A673 (cell line): Measurements from ENCODE around the gene PRKCI. TPM values are rescaled to one million over a fixed set of nuclear protein-coding genes. Genes with fewer than 3 reads are reported as not detected.

Experiments used
- BruUV-seq: library from RNA; stranded (reverse); fragments of 400-500 nt; replicated peaks from 2 replicates; lab custom pipeline; 2021; lab: Mats Ljungman, UMichigan
- CTCF ChIA-PET: fragments of 300-600 bp; sonication (Branson Sonifier 250); formaldehyde crosslinking; loops from one replicate; lab custom pipeline; 2022; ENCODE audit warnings: antibody characterized with exemption; lab: Charles Lee
- POLR2A ChIA-PET: fragments of 300-600 bp; sonication (Branson Sonifier 250); formaldehyde crosslinking; loops from one replicate; lab custom pipeline; 2022; ENCODE audit warnings: antibody characterized with exemption; ENCODE audit not compliant: low non-redundant PET; lab: Charles Lee
- DNase-seq: peaks from one replicate; pipeline ENCODE4 v3.0.0-alpha.2; 2015; ENCODE audit warnings: low spot score
- H3K27ac ChIP-seq: fragments of 200-600 bp; sonication (generic); 2 replicates; pipeline ENCODE4 v1.5.1; 2016; ENCODE audit warnings: mixed run types, low read depth, mild to moderate bottlenecking, mixed read lengths, antibody characterized with exemption, low read length; ENCODE audit not compliant: poor library complexity, severe bottlenecking
- H3K27me3 ChIP-seq: fragments of 200-600 bp; sonication (generic); replicated peaks from 2 replicates; pipeline ENCODE4 v1.6.1; 2017; ENCODE audit warnings: mixed run types, low read depth, mild to moderate bottlenecking, mixed read lengths, antibody characterized with exemption, low read length; ENCODE audit not compliant: insufficient read depth, poor library complexity
- H3K36me3 ChIP-seq: fragments of 200-600 bp; sonication (generic); 2 replicates; pipeline ENCODE4 v1.6.1; 2016; ENCODE audit warnings: mixed run types, mild to moderate bottlenecking, mixed read lengths, antibody characterized with exemption, low read length; ENCODE audit not compliant: insufficient read depth, poor library complexity, severe bottlenecking
- H3K4me1 ChIP-seq: fragments of 200-600 bp; sonication (generic); 2 replicates; pipeline ENCODE4 v1.6.1; 2017; ENCODE audit warnings: mixed run types, mild to moderate bottlenecking, mixed read lengths, antibody characterized with exemption, low read length; ENCODE audit not compliant: insufficient read depth, poor library complexity, severe bottlenecking
- H3K4me3 ChIP-seq: fragments of 200-600 bp; sonication (generic); 2 replicates; pipeline ENCODE4 v1.5.1; 2016; ENCODE audit warnings: low read depth, mixed run types, mild to moderate bottlenecking, mixed read lengths, low read length; ENCODE audit not compliant: poor library complexity, severe bottlenecking
- H3K9me3 ChIP-seq: fragments of 200-600 bp; sonication (generic); 2 replicates; pipeline ENCODE4 v1.6.1; 2016; ENCODE audit warnings: mixed run types, low read depth, mild to moderate bottlenecking, mixed read lengths, antibody characterized with exemption, low read length; ENCODE audit not compliant: poor library complexity, severe bottlenecking
- CTCF ChIP-seq: fragments of 300-800, 200-600 bp; sonication (generic); conservative IDR thresholded peaks from 2 replicates; pipeline ENCODE4 v1.5.1; 2017; ENCODE audit warnings: low read depth, mild to moderate bottlenecking, antibody characterized with exemption, low read length, moderate library complexity, mixed read lengths
- EZH2 ChIP-seq: fragments of 200-600 bp; sonication (generic); IDR thresholded peaks from 2 replicates; pipeline ENCODE4 v1.6.1; 2017; ENCODE audit warnings: borderline replicate concordance, low read depth, mild to moderate bottlenecking, mixed read lengths, antibody characterized with exemption, low read length; ENCODE audit not compliant: poor library complexity, severe bottlenecking
- intact Hi-C: fragments of 100-400 bp; cut with micrococcal nuclease; formaldehyde crosslinking; loops from one replicate; pipeline ENCODE4 v1.10.0; 2022; ENCODE audit not compliant: unreplicated experiment
- total RNA-seq: library from RNA; stranded (reverse); gene quantifications from 2 replicates; pipeline ENCODE4 v1.2.3, GENCODE V29; 2021

The PRKCI gene
- total RNA-seq, 1 experiment from 2014 or later, result 48.2 TPM

GRCh38 chr3:170247875-170248274 is 25.7 kb downstream of the PRKCI start:
- Histone ChIP-seq H3K9me3 (no peaks in the 10 kb centered on the region), H3K27me3 (no peaks in the 10 kb centered on the region), H3K4me3 (no peak overlapping the region), H3K36me3 (peaks cover 2% of the 10 kb centered on the region), H3K27ac (no peak overlapping the region), H3K4me1 (no peaks in the 10 kb centered on the region)
- intact Hi-C loops, result no loop called here
- BruUV-seq, result no TSS peak
- CTCF ChIA-PET, result no interaction called here
- TF ChIP-seq EZH2 (no peak), CTCF (no peak)
- DNase-seq, result no peak
- POLR2A ChIA-PET, result no interaction called here

- peaks cover 14% of the 10 kb centered on the region for H3K36me3 ChIP-seq
- H3K9me3 ChIP-seq, result peaks cover 4% of the 10 kb centered on the region
- CTCF ChIA-PET, result no interaction called here
- POLR2A ChIA-PET, result no interaction called here
- H3K27ac ChIP-seq, result no peak overlapping the region
- DNase-seq, result no peak
- TF ChIP-seq CTCF, result no peak
- TF ChIP-seq EZH2, result no peak
- intact Hi-C loops, result no loop called here
- no peaks in the 10 kb centered on the region for H3K4me1 ChIP-seq
- no peak overlapping the region for H3K4me3 ChIP-seq
- H3K27me3 ChIP-seq, result no peaks in the 10 kb centered on the region
- no TSS peak for BruUV-seq
These were observed 34.4 kb downstream of the PRKCI start for GRCh38 chr3:170256597-170256996.

DNA sequence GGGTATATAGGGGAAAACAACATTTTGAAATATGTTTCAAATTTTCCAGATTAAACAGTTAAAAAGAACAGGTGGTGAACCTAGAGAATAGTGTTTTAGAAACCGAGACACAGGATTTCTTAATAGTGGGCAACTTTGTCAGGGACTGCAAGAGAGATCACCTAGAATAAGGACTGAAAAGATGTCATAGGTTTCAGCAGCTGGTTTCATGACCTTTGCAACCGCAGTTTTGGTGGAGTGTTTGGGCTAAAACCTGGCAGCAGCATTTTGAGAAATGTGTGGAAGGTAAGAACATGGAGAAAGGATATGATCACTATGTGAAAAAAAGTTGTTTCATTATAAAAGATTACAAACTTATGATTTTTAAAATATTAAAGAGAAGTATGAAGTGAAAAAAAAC is 34.9 kb downstream of the PRKCI start:
- DNase-seq, result no peak
- peaks cover 4% of the 10 kb centered on the region for H3K9me3 ChIP-seq
- H3K27me3 ChIP-seq, result no peaks in the 10 kb centered on the region
- TF ChIP-seq CTCF (no peak), EZH2 (no peak)
- H3K4me3 ChIP-seq, result no peak overlapping the region
- no TSS peak for BruUV-seq
- POLR2A ChIA-PET, result no interaction called here
- CTCF ChIA-PET, result no interaction called here
- no peaks in the 10 kb centered on the region for H3K4me1 ChIP-seq
- no peak overlapping the region for H3K27ac ChIP-seq
- H3K36me3 ChIP-seq, result peaks cover 15% of the 10 kb centered on the region
- intact Hi-C loops, result no loop called here
